Forelimb muscle (tissue), 1 donor: ENCODE measurements around the gene HNRNPD. TPM values are rescaled to one million over a fixed set of nuclear protein-coding genes. Genes with fewer than 3 reads are reported as not detected.

Experiments
- polyA plus RNA-seq: library from polyadenylated mRNA; unstranded; fragments of 120-200 nt; gene quantifications from one replicate; pipeline ENCODE4 v1.2.1, GENCODE V29; 2013; ENCODE audit not compliant: insufficient read length

The HNRNPD gene
- polyA plus RNA-seq, 1 donor = 251 TPM

Other genes starting within 250 kb of the HNRNPD start
- 355 TPM for gene HNRNPDL, start 56.5 kb upstream of the HNRNPD start, polyA plus RNA-seq
- 25.6 TPM for gene ENOPH1, start 56.6 kb upstream of the HNRNPD start, polyA plus RNA-seq
- gene TMEM150C, start 188.0 kb upstream of the HNRNPD start, polyA plus RNA-seq = 2.7 TPM